GM20000 (cell line): ENCODE data around the gene ELL2.

Experiments used
- DNase-seq: peaks from one replicate; pipeline ENCODE4 v3.0.0; 2012; ENCODE audit warnings: low spot score
- CTCF ChIP-seq: IDR thresholded peaks from 2 replicates; pipeline ENCODE4 v1.5.1; 2012; ENCODE audit warnings: mild to moderate bottlenecking, control low read depth; ENCODE audit errors: extremely low read depth, missing control alignments

The ELL2 gene

GRCh38 chr5:95915999-95916686 lies 45.5 kb downstream of the ELL2 start:
- no peak for TF ChIP-seq CTCF
- no peak for DNase-seq

GRCh38 chr5:95913663-95914062 lies 48.0 kb downstream of the ELL2 start:
- no peak for DNase-seq
- no peak for TF ChIP-seq CTCF

GRCh38 chr5:95912029-95912428 lies 49.6 kb downstream of the ELL2 start:
- no peak for DNase-seq

GRCh38 chr5:95910521-95910920 lies 51.1 kb downstream of the ELL2 start:
- TF ChIP-seq CTCF: no peak

More at GRCh38 chr5:95912029-95912428, 49.6 kb downstream of the ELL2 start:
- no peak for TF ChIP-seq CTCF

GRCh38 chr5:95909738-95910137 lies 51.9 kb downstream of the ELL2 start:
- TF ChIP-seq CTCF: no peak
- DNase-seq: no peak

More at GRCh38 chr5:95910521-95910920, 51.1 kb downstream of the ELL2 start:
- DNase-seq: no peak

- no peak for DNase-seq
- no peak for TF ChIP-seq CTCF
Measured at GRCh38 chr5:95908799-95909198, 52.9 kb downstream of the ELL2 start.

- no peak for DNase-seq
- TF ChIP-seq CTCF: no peak
Measured at GRCh38 chr5:95907740-95908706, 53.6 kb downstream of the ELL2 start.
